ENCODE measurements around the gene CDH16. TPM values are rescaled to one million over a fixed set of nuclear protein-coding genes. Genes with fewer than 3 reads are reported as not detected.
"Not testable (repeated sequence)": the region's sequence is repeated elsewhere in the genome, so short reads cannot be mapped to it uniquely, and the experiment has no call there.

The CDH16 gene
- total RNA-seq, 1 experiment from 2014 or later: not detected

- H3K27me3 ChIP-seq (ENCODE audit: low read length): no peaks in the 10 kb centered on the region
- H3K36me3 ChIP-seq (ENCODE audit: insufficient read depth, low read length): no peaks in the 10 kb centered on the region
- peaks cover 11% of the 10 kb centered on the region for H3K4me1 ChIP-seq (ENCODE audit: low read length)
- no peaks in the 10 kb centered on the region for H3K9me2 ChIP-seq (replicated peaks; ENCODE audit: insufficient read depth, low read length)
- H4K20me1 ChIP-seq (ENCODE audit: insufficient read depth, low read depth, low read length): no peaks in the 10 kb centered on the region
- H3K27ac ChIP-seq (ENCODE audit: low read length): no peak overlapping the region
- DNase-seq: no peak
- H3K79me2 ChIP-seq (ENCODE audit: low read length): no peaks in the 10 kb centered on the region
- no peak overlapping the region for H2AFZ ChIP-seq (ENCODE audit: low read length)
- no peaks in the 10 kb centered on the region for H3K9me3 ChIP-seq (ENCODE audit: low read length)
- no peak overlapping the region for H3K9ac ChIP-seq (ENCODE audit: low read length)
- H3K4me3 ChIP-seq (ENCODE audit: low read length): no peak overlapping the region
- H3K4me2 ChIP-seq (ENCODE audit: low read depth, low read length, poor library complexity, severe bottlenecking): no peak overlapping the region
Observed at GRCh38 chr16:66901626-66902025, 17.1 kb downstream of the CDH16 start.

GRCh38 chr16:66900721-66901441 is 17.8 kb downstream of the CDH16 start:
- H3K9me2 ChIP-seq (replicated peaks; ENCODE audit: insufficient read depth, low read length): no peaks in the 10 kb centered on the region
- no peak overlapping the region for H3K4me2 ChIP-seq (ENCODE audit: low read depth, low read length, poor library complexity, severe bottlenecking)
- H3K9me3 ChIP-seq (ENCODE audit: low read length): no peaks in the 10 kb centered on the region
- H3K79me2 ChIP-seq (ENCODE audit: low read length): no peaks in the 10 kb centered on the region
- H3K27me3 ChIP-seq (ENCODE audit: low read length): no peaks in the 10 kb centered on the region
- H3K27ac ChIP-seq (ENCODE audit: low read length): no peak overlapping the region
- no peak overlapping the region for H3K9ac ChIP-seq (ENCODE audit: low read length)
- H3K4me1 ChIP-seq (ENCODE audit: low read length): peaks cover 11% of the 10 kb centered on the region
- H2AFZ ChIP-seq (ENCODE audit: low read length): no peak overlapping the region
- no peaks in the 10 kb centered on the region for H3K36me3 ChIP-seq (ENCODE audit: insufficient read depth, low read length)
- peaks cover 3% of the 10 kb centered on the region; the same call in 1 of the 2 replicates for H4K20me1 ChIP-seq (ENCODE audit: insufficient read depth, low read depth, low read length)
- H3K4me3 ChIP-seq (ENCODE audit: low read length): no peak overlapping the region
- no peak for DNase-seq

- no peak overlapping the region for H3K4me2 ChIP-seq (ENCODE audit: low read depth, low read length, poor library complexity, severe bottlenecking)
Observed at GRCh38 chr16:66899945-66900710, 18.6 kb downstream of the CDH16 start.

GRCh38 chr16:66899310-66899944 is 19.3 kb downstream of the CDH16 start:
- peaks cover 7% of the 10 kb centered on the region; the same call in 1 of the 2 replicates for H4K20me1 ChIP-seq (ENCODE audit: insufficient read depth, low read depth, low read length)
- H3K27me3 ChIP-seq (ENCODE audit: low read length): no peaks in the 10 kb centered on the region
- H3K79me2 ChIP-seq (ENCODE audit: low read length): no peaks in the 10 kb centered on the region
- H3K4me1 ChIP-seq (ENCODE audit: low read length): peaks cover 6% of the 10 kb centered on the region
- DNase-seq: no peak
- no peaks in the 10 kb centered on the region for H3K9me2 ChIP-seq (replicated peaks; ENCODE audit: insufficient read depth, low read length)
- no peak overlapping the region for H3K9ac ChIP-seq (ENCODE audit: low read length)
- H3K4me2 ChIP-seq (ENCODE audit: low read depth, low read length, poor library complexity, severe bottlenecking): no peak overlapping the region
- no peak overlapping the region for H3K4me3 ChIP-seq (ENCODE audit: low read length)
- no peaks in the 10 kb centered on the region for H3K36me3 ChIP-seq (ENCODE audit: insufficient read depth, low read length)
- H2AFZ ChIP-seq (ENCODE audit: low read length): no peak overlapping the region
- no peaks in the 10 kb centered on the region for H3K9me3 ChIP-seq (ENCODE audit: low read length)
- H3K27ac ChIP-seq (ENCODE audit: low read length): no peak overlapping the region

More at GRCh38 chr16:66899945-66900710, 18.6 kb downstream of the CDH16 start:
- H3K4me1 ChIP-seq (ENCODE audit: low read length): peaks cover 6% of the 10 kb centered on the region
- no peaks in the 10 kb centered on the region for H3K36me3 ChIP-seq (ENCODE audit: insufficient read depth, low read length)
- no peaks in the 10 kb centered on the region for H3K9me3 ChIP-seq (ENCODE audit: low read length)
- no peak overlapping the region for H3K4me3 ChIP-seq (ENCODE audit: low read length)
- H4K20me1 ChIP-seq (ENCODE audit: insufficient read depth, low read depth, low read length): peaks cover 7% of the 10 kb centered on the region; the same call in 1 of the 2 replicates
- no peaks in the 10 kb centered on the region for H3K27me3 ChIP-seq (ENCODE audit: low read length)
- H3K79me2 ChIP-seq (ENCODE audit: low read length): no peaks in the 10 kb centered on the region
- no peak overlapping the region for H2AFZ ChIP-seq (ENCODE audit: low read length)
- DNase-seq: no peak
- H3K9ac ChIP-seq (ENCODE audit: low read length): no peak overlapping the region
- H3K27ac ChIP-seq (ENCODE audit: low read length): no peak overlapping the region
- no peaks in the 10 kb centered on the region for H3K9me2 ChIP-seq (replicated peaks; ENCODE audit: insufficient read depth, low read length)

- no peak overlapping the region for H3K27ac ChIP-seq (ENCODE audit: low read length)
- H2AFZ ChIP-seq (ENCODE audit: low read length): no peak overlapping the region
- H3K4me3 ChIP-seq (ENCODE audit: low read length): no peak overlapping the region
- H3K9ac ChIP-seq (ENCODE audit: low read length): no peak overlapping the region
- no peaks in the 10 kb centered on the region for H3K36me3 ChIP-seq (ENCODE audit: insufficient read depth, low read length)
- H3K4me2 ChIP-seq (ENCODE audit: low read depth, low read length, poor library complexity, severe bottlenecking): no peak overlapping the region
- H3K27me3 ChIP-seq (ENCODE audit: low read length): no peaks in the 10 kb centered on the region
- no peaks in the 10 kb centered on the region for H3K79me2 ChIP-seq (ENCODE audit: low read length)
- H3K9me2 ChIP-seq (replicated peaks; ENCODE audit: insufficient read depth, low read length): no peaks in the 10 kb centered on the region
- peaks cover 7% of the 10 kb centered on the region; the same call in 1 of the 2 replicates for H4K20me1 ChIP-seq (ENCODE audit: insufficient read depth, low read depth, low read length)
- no peak for DNase-seq
- peaks cover 6% of the 10 kb centered on the region for H3K4me1 ChIP-seq (ENCODE audit: low read length)
- no peaks in the 10 kb centered on the region for H3K9me3 ChIP-seq (ENCODE audit: low read length)
Observed at GRCh38 chr16:66898933-66899309, 19.8 kb downstream of the CDH16 start.

- Histone ChIP-seq H3K9me3 (ENCODE audit: low read length) (no peaks in the 10 kb centered on the region), H3K27me3 (ENCODE audit: low read length) (no peaks in the 10 kb centered on the region), H4K20me1 (ENCODE audit: insufficient read depth, low read depth, low read length) (peaks cover 7% of the 10 kb centered on the region; the same call in 1 of the 2 replicates), H2AFZ (ENCODE audit: low read length) (no peak overlapping the region), H3K4me1 (ENCODE audit: low read length) (peaks cover 5% of the 10 kb centered on the region), H3K9me2 (replicated peaks; ENCODE audit: insufficient read depth, low read length) (no peaks in the 10 kb centered on the region), H3K4me2 (ENCODE audit: low read depth, low read length, poor library complexity, severe bottlenecking) (no peak overlapping the region), H3K9ac (ENCODE audit: low read length) (no peak overlapping the region), H3K4me3 (ENCODE audit: low read length) (no peak overlapping the region), H3K27ac (ENCODE audit: low read length) (no peak overlapping the region), H3K79me2 (ENCODE audit: low read length) (no peaks in the 10 kb centered on the region), H3K36me3 (ENCODE audit: insufficient read depth, low read length) (no peaks in the 10 kb centered on the region)
- no peak for DNase-seq
Observed at GRCh38 chr16:66898207-66898606, 20.5 kb downstream of the CDH16 start.

- not testable (repeated sequence) for H3K27ac ChIP-seq (ENCODE audit: low read length); H3K79me2 ChIP-seq (ENCODE audit: low read length); H3K4me2 ChIP-seq (ENCODE audit: low read depth, low read length, poor library complexity, severe bottlenecking); H3K4me3 ChIP-seq (ENCODE audit: low read length); H2AFZ ChIP-seq (ENCODE audit: low read length); H3K36me3 ChIP-seq (ENCODE audit: insufficient read depth, low read length); H3K27me3 ChIP-seq (ENCODE audit: low read length); H3K9me3 ChIP-seq (ENCODE audit: low read length); H3K9me2 ChIP-seq (replicated peaks; ENCODE audit: insufficient read depth, low read length); H3K9ac ChIP-seq (ENCODE audit: low read length); H4K20me1 ChIP-seq (ENCODE audit: insufficient read depth, low read depth, low read length); H3K4me1 ChIP-seq (ENCODE audit: low read length); DNase-seq
Observed at GRCh38 chr16:66896682-66897081, 22.0 kb downstream of the CDH16 start.

- DNase-seq: no peak
- Histone ChIP-seq H3K9me3 (ENCODE audit: low read length) (no peaks in the 10 kb centered on the region), H3K4me1 (ENCODE audit: low read length) (no peaks in the 10 kb centered on the region), H3K27ac (ENCODE audit: low read length) (no peak overlapping the region), H4K20me1 (ENCODE audit: insufficient read depth, low read depth, low read length) (peaks cover 7% of the 10 kb centered on the region; the same call in 1 of the 2 replicates), H3K79me2 (ENCODE audit: low read length) (no peaks in the 10 kb centered on the region), H2AFZ (ENCODE audit: low read length) (no peak overlapping the region), H3K36me3 (ENCODE audit: insufficient read depth, low read length) (no peaks in the 10 kb centered on the region), H3K9me2 (replicated peaks; ENCODE audit: insufficient read depth, low read length) (no peaks in the 10 kb centered on the region), H3K9ac (ENCODE audit: low read length) (no peak overlapping the region), H3K4me3 (ENCODE audit: low read length) (no peak overlapping the region), H3K27me3 (ENCODE audit: low read length) (no peaks in the 10 kb centered on the region), H3K4me2 (ENCODE audit: low read depth, low read length, poor library complexity, severe bottlenecking) (no peak overlapping the region)
Observed at GRCh38 chr16:66895999-66896398, 22.7 kb downstream of the CDH16 start.
